Transverse colon (tissue), 3 donors: ENCODE data around the gene SMIM1.

Experiments
- CTCF ChIP-seq, 5 experiments: fragments of 200-600 bp in 3 of 5; fragments of 450-650 bp in 2 of 5; sonication (generic) in 3 of 5; IDR thresholded peaks; 1 replicate in 2 of 5; 2 replicates in 3 of 5; pipeline ENCODE4 v1.5.1; 2016 to 2017; ENCODE audit warnings: antibody characterized with exemption in 5 of 5, inconsistent platforms in 3 of 5, mild to moderate bottlenecking in 2 of 5, moderate library complexity in 1 of 5
- EP300 ChIP-seq: sonication (generic); formaldehyde crosslinking; IDR thresholded peaks from one replicate; pipeline ENCODE4 v1.6.1; 2017; ENCODE audit warnings: antibody characterized with exemption, low read depth
- POLR2A ChIP-seq: fragments of 450-650 bp; IDR thresholded peaks from one replicate; pipeline ENCODE4 v1.6.1; 2016; ENCODE audit warnings: antibody characterized with exemption, mild to moderate bottlenecking, moderate library complexity

- TF ChIP-seq CTCF (IDR thresholded peaks at IDR 0.05) (no peak), POLR2A (no peak), EP300 (no peak)
These were observed 45.5 kb downstream of the SMIM1 start for GRCh38 chr1:3817821-3818597.
